H9 (cell line): ENCODE measurements around the gene SQSTM1. TPM values are rescaled to one million over a fixed set of nuclear protein-coding genes. Genes with fewer than 3 reads are reported as not detected.
A peak's percentile ranks its signal among the peaks of the same experiment; 100 is the strongest.

Experiments used
- DNase-seq: peaks from one replicate; pipeline ENCODE4 v3.0.0-alpha.2; 2017
- H2AFZ ChIP-seq: one replicate; pipeline ENCODE4 v1.6.1; 2013; ENCODE audit warnings: mild to moderate bottlenecking, low read length, control low read depth, moderate library complexity
- H2AK5ac ChIP-seq: 2 replicates; pipeline ENCODE4 v1.6.1; 2013; ENCODE audit warnings: low read length, control low read depth, mixed read lengths; ENCODE audit not compliant: insufficient read length
- H2BK120ac ChIP-seq: one replicate; pipeline ENCODE4 v1.6.1; 2013; ENCODE audit warnings: low read depth, mild to moderate bottlenecking, low read length, control low read depth, inconsistent platforms; ENCODE audit not compliant: poor library complexity, severe bottlenecking
- H2BK12ac ChIP-seq: 2 replicates; pipeline ENCODE4 v1.6.1; 2013; ENCODE audit warnings: low read length, control low read depth, mixed read lengths, low read depth; ENCODE audit not compliant: insufficient read length
- H2BK15ac ChIP-seq: 2 replicates; pipeline ENCODE4 v1.6.1; 2013; ENCODE audit warnings: low read depth, low read length, control low read depth
- H2BK20ac ChIP-seq: one replicate; pipeline ENCODE4 v1.6.1; 2013; ENCODE audit warnings: low read depth, mild to moderate bottlenecking, low read length, control low read depth, inconsistent platforms; ENCODE audit not compliant: poor library complexity, severe bottlenecking
- H2BK5ac ChIP-seq: 2 replicates; pipeline ENCODE4 v1.6.1; 2013; ENCODE audit warnings: low read length, control low read depth, mixed read lengths; ENCODE audit not compliant: insufficient read length
- H3K14ac ChIP-seq: 2 replicates; pipeline ENCODE4 v1.6.1; 2013; ENCODE audit warnings: low read length, control low read depth; ENCODE audit not compliant: insufficient read depth
- H3K18ac ChIP-seq: 2 replicates; pipeline ENCODE4 v1.6.1; 2013; ENCODE audit warnings: low read depth, mild to moderate bottlenecking, mixed read lengths, low read length, control low read depth; ENCODE audit not compliant: insufficient read length
- H3K23ac ChIP-seq: 2 replicates; pipeline ENCODE4 v1.6.1; 2013; ENCODE audit warnings: low read length, control low read depth, mixed read lengths, low read depth; ENCODE audit not compliant: insufficient read length
- H3K23me2 ChIP-seq: 2 replicates; pipeline ENCODE4 v1.6.1; 2013; ENCODE audit warnings: low read depth, mild to moderate bottlenecking, mixed read lengths, low read length, control low read depth; ENCODE audit not compliant: insufficient read length, poor library complexity, severe bottlenecking
- H3K27ac ChIP-seq: 2 replicates; pipeline ENCODE4 v1.5.1; 2013; ENCODE audit warnings: low read length, control low read depth, mixed read lengths, low read depth; ENCODE audit not compliant: insufficient read length
- H3K27me3 ChIP-seq: 2 replicates; pipeline ENCODE4 v1.6.1; 2013; ENCODE audit warnings: low read length, control low read depth, inconsistent platforms; ENCODE audit not compliant: insufficient read depth
- H3K4ac ChIP-seq: 2 replicates; pipeline ENCODE4 v1.6.1; 2013; ENCODE audit warnings: low read depth, mild to moderate bottlenecking, control low read depth, inconsistent platforms, low read length, moderate library complexity
- H3K4me1 ChIP-seq: 2 replicates; pipeline ENCODE4 v1.6.1; 2013; ENCODE audit warnings: low read length, control low read depth, inconsistent platforms; ENCODE audit not compliant: insufficient read depth
- H3K4me2 ChIP-seq: 2 replicates; pipeline ENCODE4 v1.6.1; 2013; ENCODE audit warnings: low read length, control low read depth, mixed read lengths; ENCODE audit not compliant: insufficient read length, insufficient read depth
- H3K56ac ChIP-seq: 2 replicates; pipeline ENCODE4 v1.6.1; 2013; ENCODE audit warnings: low read depth, mild to moderate bottlenecking, mixed read lengths, low read length, control low read depth; ENCODE audit not compliant: insufficient read length
- H3K79me1 ChIP-seq: 2 replicates; pipeline ENCODE4 v1.6.1; 2013; ENCODE audit warnings: low read depth, mild to moderate bottlenecking, moderate library complexity, low read length, control low read depth, inconsistent platforms; ENCODE audit not compliant: insufficient read depth, poor library complexity, severe bottlenecking
- H3K79me2 ChIP-seq: 2 replicates; pipeline ENCODE4 v1.6.1; 2013; ENCODE audit warnings: low read length, control low read depth, inconsistent platforms; ENCODE audit not compliant: insufficient read depth
- H3K9ac ChIP-seq: 2 replicates; pipeline ENCODE4 v1.6.1; 2013; ENCODE audit warnings: low read length, control low read depth, mixed read lengths; ENCODE audit not compliant: insufficient read length; ENCODE audit errors: extremely low read depth
- H3K9me3 ChIP-seq: one replicate; pipeline ENCODE4 v1.6.1; 2013; ENCODE audit warnings: low read depth, low read length, inconsistent platforms; ENCODE audit not compliant: control insufficient read depth
- H3T11ph ChIP-seq: one replicate; pipeline ENCODE4 v1.6.1; 2013; ENCODE audit warnings: mild to moderate bottlenecking, low read length, control low read depth, inconsistent platforms
- H4K20me1 ChIP-seq: one replicate; pipeline ENCODE4 v1.6.1; 2013; ENCODE audit not compliant: control insufficient read depth, insufficient read length, insufficient read depth
- H4K5ac ChIP-seq: 2 replicates; pipeline ENCODE4 v1.6.1; 2013; ENCODE audit warnings: low read depth, mild to moderate bottlenecking, mixed read lengths, low read length, control low read depth; ENCODE audit not compliant: insufficient read length
- H4K8ac ChIP-seq: replicated peaks from 2 replicates; pipeline ENCODE4 v1.6.1; 2013; ENCODE audit warnings: low read length, control low read depth, mixed read lengths, low read depth; ENCODE audit not compliant: insufficient read length
- H4K91ac ChIP-seq: 2 replicates; pipeline ENCODE4 v1.6.1; 2013; ENCODE audit warnings: low read depth, mild to moderate bottlenecking, moderate library complexity, mixed read lengths, low read length, control low read depth; ENCODE audit not compliant: insufficient read length
- H3K27ac Mint-ChIP-seq, 3 experiments: 2 replicates in 2 of 3; 3 replicates in 1 of 3; pipeline ENCODE4 v1.8.0; 2020 to 2021; ENCODE audit warnings: mixed read lengths in 3 of 3, mild to moderate bottlenecking in 1 of 3, moderate library complexity in 1 of 3
- H3K27me3 Mint-ChIP-seq: 2 replicates; pipeline ENCODE4 v1.8.0; 2021; ENCODE audit warnings: low read depth, mild to moderate bottlenecking, moderate library complexity, mixed read lengths
- H3K36me3 Mint-ChIP-seq, 3 experiments: 2 replicates in 2 of 3; 3 replicates in 1 of 3; pipeline ENCODE4 v1.8.0; 2020 to 2021; ENCODE audit warnings: low read depth in 3 of 3, mixed read lengths in 3 of 3; ENCODE audit not compliant: insufficient read depth in 1 of 3
- H3K4me1 Mint-ChIP-seq, 2 experiments: 2 replicates each; pipeline ENCODE4 v1.8.0; 2020; ENCODE audit warnings: mixed read lengths in 2 of 2
- H3K4me3 Mint-ChIP-seq, 2 experiments: 2 replicates in 1 of 2; 3 replicates in 1 of 2; pipeline ENCODE4 v1.8.0; 2020 to 2021; ENCODE audit warnings: mild to moderate bottlenecking in 2 of 2, mixed read lengths in 2 of 2, moderate library complexity in 1 of 2
- H3K9me3 Mint-ChIP-seq, 2 experiments: 2 replicates in 1 of 2; 3 replicates in 1 of 2; pipeline ENCODE4 v1.8.0; 2020; ENCODE audit warnings: mild to moderate bottlenecking in 2 of 2, mixed read lengths in 2 of 2, moderate library complexity in 1 of 2
- CTCF ChIP-seq: fragments of 200-600 bp; sonication (generic); conservative IDR thresholded peaks from 3 replicates; pipeline ENCODE4 v1.8.0; 2021; ENCODE audit warnings: antibody characterized with exemption, mild to moderate bottlenecking
- WGBS: extraction: QIAGEN DNeasy Blood & Tissue Kit; methylation state at CpG from one replicate; pipeline ENCODE4 v1.1.7; 2013; ENCODE audit warnings: missing lambda C conversion rate, low lambda C conversion rate, mixed read lengths; ENCODE audit not compliant: insufficient read length; ENCODE audit errors: extremely low coverage; 5-methylcytosine and 5-hydroxymethylcytosine counted together
- total RNA-seq: library from RNA; stranded (reverse); gene quantifications from 2 replicates; pipeline ENCODE4 v1.2.1, GENCODE V29; 2021

SQSTM1 gene
- total RNA-seq, 1 experiment from 2014 or later = 144 TPM

GRCh38 chr5:179864686-179865085 is 44.0 kb downstream of the SQSTM1 start:
- Histone ChIP-seq H3T11ph (no peak overlapping the region), H3K14ac (no peak overlapping the region), H3K18ac (no peak overlapping the region), H3K79me1 (no peaks in the 10 kb centered on the region), H3K4me2 (no peak overlapping the region), H2AFZ (no peak overlapping the region), H2BK120ac (no peak overlapping the region), H2AK5ac (no peak overlapping the region), H3K23me2 (no peaks in the 10 kb centered on the region), H3K56ac (no peak overlapping the region), H3K27ac (no peak overlapping the region), H2BK20ac (no peak overlapping the region), H2BK12ac (no peak overlapping the region), H4K5ac (no peak overlapping the region), H3K23ac (no peak overlapping the region), H3K79me2 (no peaks in the 10 kb centered on the region), H4K20me1 (no peaks in the 10 kb centered on the region), H3K9me3 (peaks cover 5% of the 10 kb centered on the region), H4K8ac (no peak overlapping the region), H3K4me1 (no peaks in the 10 kb centered on the region), H4K91ac (no peak overlapping the region), H3K4ac (no peak overlapping the region), H2BK5ac (no peak overlapping the region), H3K27me3 (no peaks in the 10 kb centered on the region), H3K9ac (no peak overlapping the region), H2BK15ac (no peak overlapping the region)
- Mint-ChIP-seq H3K4me1 (peaks cover 17 to 28% of the 10 kb centered on the region in 2 experiments), H3K36me3 (peaks cover 17 to 50% (median 42%) of the 10 kb centered on the region in 3 experiments), H3K9me3 (no peaks in the 10 kb centered on the region), H3K27me3 (peaks cover 7% of the 10 kb centered on the region), H3K4me3 (no peak overlapping the region), H3K27ac (peak overlapping the region in 1 of 3 experiments; percentile 18; a peak in 2 of 7 replicates)
- no CpG with 5 or more reads among the region's 7 CpGs for WGBS
- DNase-seq = no peak
- TF ChIP-seq CTCF = no peak
